Spleen (tissue), 11 donors: ENCODE results near the gene RPTOR. TPM values are rescaled to one million over a fixed set of nuclear protein-coding genes. Genes with fewer than 3 reads are reported as not detected.

ENCODE experiments used
- DNase-seq: peaks from one replicate; pipeline ENCODE4 v3.0.0-alpha.2; 2020
- H3K27ac ChIP-seq, 8 donors: fragments of 200-600 bp; sonication (generic) in 7 of 8; 1 replicate in 4 of 8; 2 replicates in 4 of 8; pipeline versions ENCODE4 v1.5.0 to v1.8.0; 2016 to 2021; ENCODE audit warnings: inconsistent platforms in 4 of 8, mild to moderate bottlenecking in 4 of 8, moderate library complexity in 1 of 8
- H3K27me3 ChIP-seq, 7 donors: fragments of 200-600 bp; sonication (generic) in 6 of 7; replicated peaks in 1 of 7; 1 replicate in 4 of 7; 2 replicates in 3 of 7; pipeline versions ENCODE4 v1.5.0 to v1.8.0; 2016 to 2021; ENCODE audit warnings: inconsistent platforms in 3 of 7, mild to moderate bottlenecking in 1 of 7
- H3K36me3 ChIP-seq, 6 donors: fragments of 200-600 bp; sonication (generic) in 5 of 6; 1 replicate in 4 of 6; 2 replicates in 2 of 6; pipeline versions ENCODE4 v1.5.0 to v1.8.0; 2016 to 2021; ENCODE audit warnings: inconsistent platforms in 2 of 6
- H3K4me1 ChIP-seq, 6 donors: fragments of 200-600 bp; sonication (generic) in 5 of 6; 1 replicate in 3 of 6; 2 replicates in 3 of 6; pipeline versions ENCODE4 v1.5.0 to v1.8.0; 2016 to 2021; ENCODE audit warnings: inconsistent platforms in 3 of 6
- H3K4me3 ChIP-seq, 8 donors: fragments of 200-600 bp; sonication (generic) in 7 of 8; 1 replicate in 4 of 8; 2 replicates in 4 of 8; pipeline versions ENCODE4 v1.5.0 to v1.8.0; 2016 to 2021; ENCODE audit warnings: inconsistent platforms in 4 of 8, mild to moderate bottlenecking in 4 of 8, moderate library complexity in 2 of 8
- H3K9me3 ChIP-seq, 8 donors: fragments of 200-600 bp; sonication (generic) in 7 of 8; 1 replicate in 4 of 8; 2 replicates in 4 of 8; pipeline versions ENCODE4 v1.5.0 to v1.8.0; 2016 to 2021; ENCODE audit warnings: inconsistent platforms in 4 of 8
- POLR2A ChIP-seq, 3 donors: fragments of 450-650 bp; IDR thresholded peaks; one replicate each; pipeline ENCODE4 v1.5.1; 2017; ENCODE audit warnings: antibody characterized with exemption in 3 of 3, mild to moderate bottlenecking in 1 of 3
- POLR2AphosphoS5 ChIP-seq, 3 donors: sonication (generic); formaldehyde crosslinking; IDR thresholded peaks; one replicate each; pipeline ENCODE4 v1.5.1; 2017; ENCODE audit warnings: antibody characterized with exemption in 3 of 3
- WGBS, 5 donors: extraction: QIAGEN DNeasy Blood & Tissue Kit in 3 of 5; methylation state at CpG; one replicate each; pipeline versions ENCODE4 v1.1.5 to v1.1.7; 2013 to 2018; 5-methylcytosine and 5-hydroxymethylcytosine counted together
- intact Hi-C: fragments of 100-400 bp; cut with DNase I; formaldehyde crosslinking; loops from one replicate; pipeline ENCODE4 v1.15.0; 2023; ENCODE audit warnings: low total_unique reads
- polyA plus RNA-seq, 3 donors: library from polyadenylated mRNA; stranded (reverse); fragments of 200-250 nt; gene quantifications; one replicate each; pipeline ENCODE4 v1.2.1, GENCODE V29; 2013
- total RNA-seq, 7 donors: library from RNA; depleted of rRNA in 3 of 7; stranded (reverse); fragments of >200 nt in 3 of 7; fragmentation: NEBNext Ultra II Directional in 4 of 7; extraction: Animal tissue kit (Norgen Biotek cat#: 25700) in 4 of 7; gene quantifications; one replicate each; pipeline versions ENCODE4 v1.1.0 to v1.2.1, GENCODE V29; 2016 to 2021
- TF ChIP-seq, protein P1 (sequence below), 11 experiments: fragments of 200-600 bp in 7 of 11; fragments of 450-650 bp in 4 of 11; sonication (generic) in 4 of 11; IDR thresholded peaks in 8 of 11; conservative IDR thresholded peaks in 3 of 11; 1 replicate in 7 of 11; 2 replicates in 4 of 11; pipeline versions ENCODE4 v1.4.0 to v1.8.0; 2016 to 2021; ENCODE audit warnings: antibody characterized with exemption in 11 of 11, inconsistent platforms in 4 of 11, mild to moderate bottlenecking in 1 of 11
- donor health status: healthy with polysubstance abuse.
- donor health status: DM: no; HTN: no; CAD: no; lungs with moderate emphysema.
- donor health status: DM: no; HTN: no; CAD: no.
- donor health status: Bipolar disorder and iron deficiency.
- donor health status: healthy.
- donor health status: DM: no; HTN: no; CAD: no.
- donor health status: DM: yes; HTN: yes; CAD: no.

Gene RPTOR
- total and polyA plus RNA-seq, 10 donors, result 3.1 to 61.2 (median 40.7) TPM

DNA sequence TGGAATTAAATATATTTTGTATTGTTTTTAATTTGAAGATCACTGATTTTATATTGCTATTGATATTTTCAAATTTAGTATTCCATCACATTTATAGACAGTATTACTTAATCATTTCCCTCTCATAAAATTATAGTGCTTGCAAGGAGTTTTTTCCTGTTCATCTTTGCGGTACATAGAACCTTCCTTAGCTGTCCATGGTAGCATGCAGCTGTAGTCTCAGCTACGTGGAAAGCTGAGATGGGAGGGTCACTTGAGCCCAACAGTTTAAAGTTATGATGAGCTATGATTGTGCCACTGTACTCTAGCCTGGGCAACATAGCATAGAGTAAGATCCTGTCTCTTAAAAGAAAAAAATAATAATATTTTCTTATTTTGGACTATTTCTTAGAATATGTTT, 231.2 kb downstream of the RPTOR start:
- intact Hi-C loops, result no loop called here

GRCh38 chr17:80777274-80777673, 232.6 kb downstream of the RPTOR start:
- Histone ChIP-seq H3K27me3 (no peaks in the 10 kb centered on the region), H3K27ac (no peak overlapping the region), H3K4me1 (peaks cover 14 to 67% (median 55%) of the 10 kb centered on the region in 6 donors), H3K9me3 (no peaks in the 10 kb centered on the region), H3K4me3 (no peak overlapping the region), H3K36me3 (peaks cover 0 to 31% (median 3%) of the 10 kb centered on the region in 6 donors)
- TF ChIP-seq, protein P1, sequence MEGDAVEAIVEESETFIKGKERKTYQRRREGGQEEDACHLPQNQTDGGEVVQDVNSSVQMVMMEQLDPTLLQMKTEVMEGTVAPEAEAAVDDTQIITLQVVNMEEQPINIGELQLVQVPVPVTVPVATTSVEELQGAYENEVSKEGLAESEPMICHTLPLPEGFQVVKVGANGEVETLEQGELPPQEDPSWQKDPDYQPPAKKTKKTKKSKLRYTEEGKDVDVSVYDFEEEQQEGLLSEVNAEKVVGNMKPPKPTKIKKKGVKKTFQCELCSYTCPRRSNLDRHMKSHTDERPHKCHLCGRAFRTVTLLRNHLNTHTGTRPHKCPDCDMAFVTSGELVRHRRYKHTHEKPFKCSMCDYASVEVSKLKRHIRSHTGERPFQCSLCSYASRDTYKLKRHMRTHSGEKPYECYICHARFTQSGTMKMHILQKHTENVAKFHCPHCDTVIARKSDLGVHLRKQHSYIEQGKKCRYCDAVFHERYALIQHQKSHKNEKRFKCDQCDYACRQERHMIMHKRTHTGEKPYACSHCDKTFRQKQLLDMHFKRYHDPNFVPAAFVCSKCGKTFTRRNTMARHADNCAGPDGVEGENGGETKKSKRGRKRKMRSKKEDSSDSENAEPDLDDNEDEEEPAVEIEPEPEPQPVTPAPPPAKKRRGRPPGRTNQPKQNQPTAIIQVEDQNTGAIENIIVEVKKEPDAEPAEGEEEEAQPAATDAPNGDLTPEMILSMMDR (IDR thresholded peaks at IDR 0.05 in 8 of 11, conservative IDR thresholded peaks at IDR 0.05 in 3 of 11), result no peak
- TF ChIP-seq POLR2A (IDR thresholded peaks at IDR 0.05), result no peak
- no peak for TF ChIP-seq POLR2AphosphoS5 (IDR thresholded peaks at IDR 0.05)
- no peak for DNase-seq
- intact Hi-C loops, result no loop called here
- 92 to 98% (median 96%) methylated on average over 6 of the region's 6 CpGs for WGBS, 5 donors

More for the DNA sequence above, 231.2 kb downstream of the RPTOR start:
- H3K9me3 ChIP-seq, result no peaks in the 10 kb centered on the region
- H3K27me3 ChIP-seq, result no peaks in the 10 kb centered on the region
- no peak for DNase-seq
- TF ChIP-seq POLR2A (IDR thresholded peaks at IDR 0.05) (no peak), POLR2AphosphoS5 (IDR thresholded peaks at IDR 0.05) (no peak)
- TF ChIP-seq, protein P1 (IDR thresholded peaks at IDR 0.05 in 8 of 11, conservative IDR thresholded peaks at IDR 0.05 in 3 of 11), result no peak
- H3K4me1 ChIP-seq, result peaks cover 9 to 53% (median 41%) of the 10 kb centered on the region in 6 donors
- no peak overlapping the region for H3K4me3 ChIP-seq
- no peak overlapping the region for H3K27ac ChIP-seq
- WGBS, 5 donors, result 62 to 98% (median 85%) methylated on average over 2 of the region's 2 CpGs
- peaks cover 0 to 36% (median 6%) of the 10 kb centered on the region in 6 donors for H3K36me3 ChIP-seq

- H3K4me3 ChIP-seq, result no peak overlapping the region
- no peak overlapping the region for H3K27ac ChIP-seq
- peaks cover 20 to 69% (median 61%) of the 10 kb centered on the region in 6 donors for H3K4me1 ChIP-seq
- H3K36me3 ChIP-seq, result peaks cover 0 to 30% (median 3%) of the 10 kb centered on the region in 6 donors
- no peak for TF ChIP-seq POLR2AphosphoS5 (IDR thresholded peaks at IDR 0.05)
- TF ChIP-seq, protein P1 (IDR thresholded peaks at IDR 0.05 in 8 of 11, conservative IDR thresholded peaks at IDR 0.05 in 3 of 11), result no peak
- TF ChIP-seq POLR2A (IDR thresholded peaks at IDR 0.05), result no peak
- DNase-seq, result no peak
- no peaks in the 10 kb centered on the region for H3K27me3 ChIP-seq
- H3K9me3 ChIP-seq, result no peaks in the 10 kb centered on the region
- 96 to 98% (median 97%) methylated on average over 12 to 13 of the region's 13 CpGs for WGBS, 5 donors
- intact Hi-C loops, result no loop called here
These were observed 234.1 kb downstream of the RPTOR start for GRCh38 chr17:80778716-80779115.

GRCh38 chr17:80779336-80779735, 234.7 kb downstream of the RPTOR start:
- Histone ChIP-seq H3K27ac (no peak overlapping the region), H3K36me3 (peaks cover 0 to 28% (median 3%) of the 10 kb centered on the region in 6 donors), H3K9me3 (no peaks in the 10 kb centered on the region), H3K27me3 (no peaks in the 10 kb centered on the region), H3K4me3 (no peak overlapping the region), H3K4me1 (peaks cover 20 to 68% (median 56%) of the 10 kb centered on the region in 6 donors)
- DNase-seq, result no peak
- TF ChIP-seq, protein P1 (IDR thresholded peaks at IDR 0.05 in 8 of 11, conservative IDR thresholded peaks at IDR 0.05 in 3 of 11), result no peak
- TF ChIP-seq POLR2AphosphoS5 (IDR thresholded peaks at IDR 0.05), result no peak
- TF ChIP-seq POLR2A (IDR thresholded peaks at IDR 0.05), result no peak
- 84 to 98% (median 94%) methylated on average over 23 to 24 of the region's 24 CpGs for WGBS, 5 donors
- intact Hi-C loops, result no loop called here
